ENCODE data around the gene ZMYND10.

DNA sequence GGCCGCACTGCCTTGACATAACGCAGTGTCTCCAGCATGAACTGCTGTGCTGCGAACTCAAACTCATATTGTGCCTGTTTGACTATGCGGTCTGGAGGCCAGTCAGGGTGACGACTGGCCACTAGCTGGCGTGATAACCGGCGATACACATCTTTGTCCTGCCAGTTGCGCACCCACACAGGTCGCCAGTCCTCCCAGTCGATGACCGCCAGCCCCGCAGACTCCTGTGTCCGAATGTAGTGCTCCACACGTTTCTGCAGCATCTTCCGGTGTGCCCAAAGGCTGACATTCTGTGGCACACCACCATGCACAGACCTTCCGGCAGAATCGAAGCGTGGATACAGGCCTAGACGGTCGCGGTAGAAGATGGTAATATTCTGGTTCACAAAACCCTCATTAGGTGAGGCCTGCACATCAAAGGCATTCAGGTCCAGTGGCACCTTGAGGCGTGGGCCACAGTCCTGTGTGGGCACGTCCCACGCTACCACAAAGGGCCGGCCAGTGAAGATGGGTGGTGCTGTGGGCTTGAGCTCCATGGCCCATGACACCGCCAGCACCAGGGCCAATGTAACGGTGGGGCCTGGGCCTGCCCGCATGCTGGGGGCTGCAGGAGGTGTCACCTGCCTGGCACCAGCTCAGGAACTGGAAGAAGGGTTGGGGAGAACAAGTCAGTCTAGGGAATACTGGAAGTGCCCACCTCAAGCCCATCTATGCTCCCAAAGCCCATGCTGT, 25.5 kb downstream of the ZMYND10 start:
- TF ChIP-seq, protein P1, sequence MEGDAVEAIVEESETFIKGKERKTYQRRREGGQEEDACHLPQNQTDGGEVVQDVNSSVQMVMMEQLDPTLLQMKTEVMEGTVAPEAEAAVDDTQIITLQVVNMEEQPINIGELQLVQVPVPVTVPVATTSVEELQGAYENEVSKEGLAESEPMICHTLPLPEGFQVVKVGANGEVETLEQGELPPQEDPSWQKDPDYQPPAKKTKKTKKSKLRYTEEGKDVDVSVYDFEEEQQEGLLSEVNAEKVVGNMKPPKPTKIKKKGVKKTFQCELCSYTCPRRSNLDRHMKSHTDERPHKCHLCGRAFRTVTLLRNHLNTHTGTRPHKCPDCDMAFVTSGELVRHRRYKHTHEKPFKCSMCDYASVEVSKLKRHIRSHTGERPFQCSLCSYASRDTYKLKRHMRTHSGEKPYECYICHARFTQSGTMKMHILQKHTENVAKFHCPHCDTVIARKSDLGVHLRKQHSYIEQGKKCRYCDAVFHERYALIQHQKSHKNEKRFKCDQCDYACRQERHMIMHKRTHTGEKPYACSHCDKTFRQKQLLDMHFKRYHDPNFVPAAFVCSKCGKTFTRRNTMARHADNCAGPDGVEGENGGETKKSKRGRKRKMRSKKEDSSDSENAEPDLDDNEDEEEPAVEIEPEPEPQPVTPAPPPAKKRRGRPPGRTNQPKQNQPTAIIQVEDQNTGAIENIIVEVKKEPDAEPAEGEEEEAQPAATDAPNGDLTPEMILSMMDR (IDR thresholded peaks at IDR 0.05), result no peak
- TF ChIP-seq POLR2A (IDR thresholded peaks at IDR 0.05) (no peak), EP300 (IDR thresholded peaks at IDR 0.05) (no peak)
